Subcutaneous adipose tissue (tissue), 4 donors: ENCODE measurements around the gene BSND. TPM values are rescaled to one million over a fixed set of nuclear protein-coding genes. Genes with fewer than 3 reads are reported as not detected.

Source experiments
- CTCF ChIP-seq: fragments of 450-650 bp; IDR thresholded peaks from one replicate; pipeline ENCODE4 v1.5.1; 2016; ENCODE audit warnings: low read depth, mild to moderate bottlenecking, control low read depth, antibody characterized with exemption, moderate library complexity
- total RNA-seq, 4 donors: library from RNA; depleted of rRNA; stranded (reverse); fragments of >200 nt; gene quantifications; one replicate each; pipeline ENCODE4 v1.1.0, GENCODE V29; 2016

Gene BSND
- total RNA-seq, 4 donors from 2014 or later: not detected

- no peak for TF ChIP-seq CTCF
Measured at GRCh38 chr1:55046871-55047270, 48.1 kb downstream of the BSND start.

- TF ChIP-seq CTCF: no peak
Measured at GRCh38 chr1:55047611-55048010, 48.9 kb downstream of the BSND start.

- no peak for TF ChIP-seq CTCF
Measured at GRCh38 chr1:55048453-55049270, 49.9 kb downstream of the BSND start.

GRCh38 chr1:55049271-55049913 is 50.7 kb downstream of the BSND start:
- no peak for TF ChIP-seq CTCF

- TF ChIP-seq CTCF: no peak
Measured at GRCh38 chr1:55049914-55050278, 51.2 kb downstream of the BSND start.

- TF ChIP-seq CTCF: no peak
Measured at GRCh38 chr1:55050283-55050682, 51.5 kb downstream of the BSND start.

GRCh38 chr1:55051169-55051568 is 52.4 kb downstream of the BSND start:
- no peak for TF ChIP-seq CTCF
